Anterior cingulate cortex (tissue), 58 donors: ENCODE results near the gene TP53I13.

Source experiments
- DNase-seq, 58 donors: peaks; one replicate each; lab custom pipeline; 2025; lab: John Stamatoyannopoulos, UW

Gene TP53I13

GRCh38 chr17:29612404-29613280 is 44.1 kb downstream of the TP53I13 start:
- no peak for DNase-seq

GRCh38 chr17:29613352-29613837 is 44.9 kb downstream of the TP53I13 start:
- DNase-seq, result peak in 57 of 58 donors; percentile 52 to 95 (median 88)

- peak in 3 of 58 donors; percentile 52 to 62 (median 60) for DNase-seq
These were observed 45.4 kb downstream of the TP53I13 start for GRCh38 chr17:29613856-29614255.

GRCh38 chr17:29614349-29615047 is 46.0 kb downstream of the TP53I13 start:
- peak in 15 of 58 donors; percentile 22 to 63 (median 52) for DNase-seq

- peak in 28 of 58 donors; percentile 37 to 79 (median 59) for DNase-seq
These were observed 46.5 kb downstream of the TP53I13 start for GRCh38 chr17:29615048-29615385.

GRCh38 chr17:29615492-29616299 is 47.2 kb downstream of the TP53I13 start:
- peak in 54 of 58 donors; percentile 36 to 94 (median 84) for DNase-seq

- no peak for DNase-seq
These were observed 48.0 kb downstream of the TP53I13 start for GRCh38 chr17:29616300-29617048.

- DNase-seq, result peak in 51 of 58 donors; percentile 30 to 87 (median 75)
These were observed 48.6 kb downstream of the TP53I13 start for GRCh38 chr17:29617125-29617480.

GRCh38 chr17:29617481-29618271 is 49.2 kb downstream of the TP53I13 start:
- DNase-seq, result peak in 46 of 58 donors; percentile 19 to 78 (median 59)

GRCh38 chr17:29618272-29619065 is 50.0 kb downstream of the TP53I13 start:
- DNase-seq, result no peak

GRCh38 chr17:29619251-29619650 is 50.8 kb downstream of the TP53I13 start:
- peak in 3 of 58 donors; percentile 23 to 43 (median 23) for DNase-seq

GRCh38 chr17:29620271-29620670 is 51.8 kb downstream of the TP53I13 start:
- no peak for DNase-seq

GRCh38 chr17:29620779-29621500 is 52.4 kb downstream of the TP53I13 start:
- DNase-seq, result no peak

GRCh38 chr17:29621751-29622194 is 53.3 kb downstream of the TP53I13 start:
- DNase-seq, result peak in 1 of 58 donors; percentile 31
